Measurements from ENCODE around the gene MYH6. TPM values are rescaled to one million over a fixed set of nuclear protein-coding genes. Genes with fewer than 3 reads are reported as not detected.

The MYH6 gene
- total RNA-seq, 4 donors from 2014 or later = 20.4 to 1,496 (median 303) TPM

DNA sequence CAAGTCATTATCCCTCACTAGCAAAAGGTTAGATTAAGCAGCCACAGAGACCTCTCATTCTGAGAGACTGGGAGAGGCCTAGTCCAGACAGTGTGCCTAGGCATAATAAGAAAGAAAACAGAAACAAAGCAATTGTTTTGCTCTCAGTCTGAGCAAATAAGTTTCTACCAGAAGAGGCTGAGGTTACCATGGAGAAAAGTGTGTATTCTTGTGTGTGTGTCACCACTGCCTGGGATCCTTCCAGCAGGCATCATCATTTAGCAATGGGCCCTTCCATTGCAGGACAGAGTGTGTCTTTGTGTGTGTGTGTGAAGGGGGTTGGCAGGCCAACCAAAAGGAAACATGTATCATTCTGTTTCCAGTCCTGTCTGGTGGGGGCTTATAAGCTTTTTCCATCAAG lies 46.8 kb downstream of the MYH6 start:
- Histone ChIP-seq H3K27me3 (peaks cover 13 to 20% (median 17%) of the 10 kb centered on the region in 3 donors), H3K36me3 (no peaks in the 10 kb centered on the region), H3K9me3 (no peaks in the 10 kb centered on the region), H3K4me3 (no peak overlapping the region), H3K4me1 (peaks cover 0 to 4% of the 10 kb centered on the region in 2 donors), H3K27ac (no peak overlapping the region)
- no peak for TF ChIP-seq POLR2A (IDR thresholded peaks at IDR 0.05)
- TF ChIP-seq, protein P1, sequence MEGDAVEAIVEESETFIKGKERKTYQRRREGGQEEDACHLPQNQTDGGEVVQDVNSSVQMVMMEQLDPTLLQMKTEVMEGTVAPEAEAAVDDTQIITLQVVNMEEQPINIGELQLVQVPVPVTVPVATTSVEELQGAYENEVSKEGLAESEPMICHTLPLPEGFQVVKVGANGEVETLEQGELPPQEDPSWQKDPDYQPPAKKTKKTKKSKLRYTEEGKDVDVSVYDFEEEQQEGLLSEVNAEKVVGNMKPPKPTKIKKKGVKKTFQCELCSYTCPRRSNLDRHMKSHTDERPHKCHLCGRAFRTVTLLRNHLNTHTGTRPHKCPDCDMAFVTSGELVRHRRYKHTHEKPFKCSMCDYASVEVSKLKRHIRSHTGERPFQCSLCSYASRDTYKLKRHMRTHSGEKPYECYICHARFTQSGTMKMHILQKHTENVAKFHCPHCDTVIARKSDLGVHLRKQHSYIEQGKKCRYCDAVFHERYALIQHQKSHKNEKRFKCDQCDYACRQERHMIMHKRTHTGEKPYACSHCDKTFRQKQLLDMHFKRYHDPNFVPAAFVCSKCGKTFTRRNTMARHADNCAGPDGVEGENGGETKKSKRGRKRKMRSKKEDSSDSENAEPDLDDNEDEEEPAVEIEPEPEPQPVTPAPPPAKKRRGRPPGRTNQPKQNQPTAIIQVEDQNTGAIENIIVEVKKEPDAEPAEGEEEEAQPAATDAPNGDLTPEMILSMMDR (IDR thresholded peaks at IDR 0.05 in 4 of 5, conservative IDR thresholded peaks at IDR 0.05 in 1 of 5) = no peak
- DNase-seq (no peak), ATAC-seq (no peak)
- intact Hi-C loops (cut with DNase I; ENCODE audit: low total_unique reads) = no loop called here
- in situ Hi-C loops (cut with MboI; ENCODE audit: low sequenced_read_pairs in 4 of 4) = no loop called here

DNA sequence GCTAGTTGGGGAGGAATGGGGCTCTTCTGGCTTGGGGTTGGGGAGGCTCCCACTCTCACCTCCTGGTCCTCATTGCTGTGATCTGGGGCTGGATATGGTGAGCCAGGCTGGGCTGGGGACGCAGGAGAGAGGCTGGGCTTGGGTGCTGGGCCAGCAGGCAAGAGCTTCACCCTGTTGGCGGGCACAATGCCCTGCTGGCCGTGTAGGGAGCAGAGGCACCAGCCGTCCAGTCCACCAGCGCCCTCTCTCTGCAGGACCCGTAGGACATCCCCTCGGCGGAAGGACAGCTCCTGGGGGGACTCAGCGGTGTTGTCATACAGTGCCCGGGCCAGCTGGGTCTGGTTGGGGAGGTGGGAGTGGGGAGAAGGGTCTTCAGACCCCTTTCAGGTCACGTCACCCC lies 47.6 kb downstream of the MYH6 start:
- no peak for TF ChIP-seq POLR2A (IDR thresholded peaks at IDR 0.05)
- TF ChIP-seq, protein P1 (IDR thresholded peaks at IDR 0.05 in 4 of 5, conservative IDR thresholded peaks at IDR 0.05 in 1 of 5) = no peak
- intact Hi-C loops (cut with DNase I; ENCODE audit: low total_unique reads) (no loop called here), in situ Hi-C loops (cut with MboI; ENCODE audit: low sequenced_read_pairs in 4 of 4) (no loop called here)
- no peaks in the 10 kb centered on the region for H3K36me3 ChIP-seq
- H3K27ac ChIP-seq = no peak overlapping the region
- H3K4me1 ChIP-seq = peaks cover 0 to 3% of the 10 kb centered on the region in 2 donors
- no peak overlapping the region for H3K4me3 ChIP-seq
- ATAC-seq = no peak
- peaks cover 8 to 16% (median 13%) of the 10 kb centered on the region in 3 donors for H3K27me3 ChIP-seq
- no peak for DNase-seq
- no peaks in the 10 kb centered on the region for H3K9me3 ChIP-seq

DNA sequence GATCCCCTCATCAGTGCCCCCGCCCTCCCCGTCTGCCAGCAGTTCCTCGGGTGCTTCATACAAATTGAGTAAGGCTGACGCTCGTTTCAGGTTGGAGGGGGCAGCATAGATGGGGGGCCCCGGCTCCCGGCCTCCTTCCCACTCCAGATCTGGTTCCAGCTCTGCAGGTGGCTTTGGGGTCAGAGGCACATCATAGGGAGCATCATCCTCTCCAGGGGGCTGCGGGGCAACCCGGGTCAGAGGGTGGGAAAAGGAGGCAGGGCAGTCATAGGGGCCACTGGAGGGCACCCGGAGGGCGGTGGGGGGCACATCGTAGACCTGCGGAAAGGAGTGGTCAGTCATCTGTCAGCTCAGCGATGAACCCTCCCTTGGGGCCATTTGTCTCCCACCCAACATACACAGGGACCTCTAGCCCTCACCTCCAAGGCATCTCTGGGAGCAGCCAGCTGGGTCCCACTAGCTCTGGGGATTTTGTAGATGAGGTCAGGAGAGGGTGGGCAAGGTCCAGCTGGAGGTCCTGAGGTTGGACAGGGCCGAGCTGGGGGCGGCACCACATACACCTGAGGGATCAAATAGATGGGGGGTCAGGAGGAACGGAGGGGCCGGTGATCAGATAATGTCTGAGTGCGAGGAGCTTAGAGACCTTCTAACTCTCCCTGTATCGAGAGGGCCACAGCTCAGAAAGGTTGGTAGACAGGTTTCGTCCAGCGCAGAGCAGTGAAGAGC lies 48.2 kb downstream of the MYH6 start:
- no peak overlapping the region for H3K4me3 ChIP-seq
- intact Hi-C loops (cut with DNase I; ENCODE audit: low total_unique reads) (no loop called here), in situ Hi-C loops (cut with MboI; ENCODE audit: low sequenced_read_pairs in 4 of 4) (no loop called here)
- DNase-seq (no peak), ATAC-seq (no peak)
- no peaks in the 10 kb centered on the region for H3K4me1 ChIP-seq
- no peaks in the 10 kb centered on the region for H3K9me3 ChIP-seq
- H3K27me3 ChIP-seq = peaks cover 7 to 12% (median 11%) of the 10 kb centered on the region in 3 donors
- TF ChIP-seq POLR2A (IDR thresholded peaks at IDR 0.05) = no peak
- TF ChIP-seq, protein P1 (IDR thresholded peaks at IDR 0.05 in 4 of 5, conservative IDR thresholded peaks at IDR 0.05 in 1 of 5) = no peak
- H3K36me3 ChIP-seq = no peaks in the 10 kb centered on the region
- no peak overlapping the region for H3K27ac ChIP-seq

DNA sequence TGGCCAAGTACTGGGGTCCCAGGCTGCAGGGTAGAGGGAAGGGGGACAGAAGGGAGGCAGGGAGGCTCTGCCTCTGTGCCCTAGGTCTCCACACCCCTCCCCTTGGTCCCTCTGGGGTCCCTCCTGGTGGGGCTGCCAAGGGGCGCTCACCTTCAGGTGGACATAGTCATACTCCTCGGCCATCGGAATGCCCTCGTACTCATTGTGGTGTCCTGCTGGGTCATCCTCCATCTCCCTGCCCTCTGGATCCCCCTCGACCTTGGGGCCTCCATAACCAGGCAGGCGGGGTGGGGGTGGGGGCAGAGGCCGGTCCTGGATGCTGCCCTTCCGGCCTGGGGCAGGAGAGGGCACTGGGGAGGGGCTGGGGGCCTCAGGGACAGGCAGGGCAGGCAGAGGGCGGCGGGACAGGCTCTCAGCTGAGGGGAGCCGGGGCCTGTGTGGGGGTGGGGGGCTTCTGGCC lies 48.9 kb downstream of the MYH6 start:
- no peak overlapping the region for H3K27ac ChIP-seq
- no peaks in the 10 kb centered on the region for H3K36me3 ChIP-seq
- no peaks in the 10 kb centered on the region for H3K9me3 ChIP-seq
- intact Hi-C loops (cut with DNase I; ENCODE audit: low total_unique reads) (no loop called here), in situ Hi-C loops (cut with MboI; ENCODE audit: low sequenced_read_pairs in 4 of 4) (no loop called here)
- no peak for DNase-seq
- H3K27me3 ChIP-seq = peaks cover under 1 to 7% (median 5%) of the 10 kb centered on the region in 3 donors
- no peak for ATAC-seq
- H3K4me3 ChIP-seq = no peak overlapping the region
- H3K4me1 ChIP-seq = no peaks in the 10 kb centered on the region
- TF ChIP-seq, protein P1 (IDR thresholded peaks at IDR 0.05 in 4 of 5, conservative IDR thresholded peaks at IDR 0.05 in 1 of 5) = no peak
- no peak for TF ChIP-seq POLR2A (IDR thresholded peaks at IDR 0.05)
